Measurements from ENCODE around the gene FANCI.

FANCI gene

GRCh38 chr15:89332446-89332845 lies 88.7 kb downstream of the FANCI start:
- Histone ChIP-seq H3K27ac (ENCODE audit: extremely low read depth, low read depth, low read length) (no peak overlapping the region), H3K9me3 (ENCODE audit: control insufficient read depth, insufficient read depth, low read depth, low read length) (no peaks in the 10 kb centered on the region), H3K4me1 (ENCODE audit: control insufficient read depth, insufficient read depth, low read length) (peaks cover 10% of the 10 kb centered on the region), H3K4me3 (ENCODE audit: low read depth, low read length) (no peak overlapping the region), H3K36me3 (ENCODE audit: control insufficient read depth in 2 of 2, insufficient read depth in 1 of 2, low read length in 2 of 2) (peaks cover 42 to 63% of the 10 kb centered on the region in 2 experiments)
- TF ChIP-seq, protein P1, sequence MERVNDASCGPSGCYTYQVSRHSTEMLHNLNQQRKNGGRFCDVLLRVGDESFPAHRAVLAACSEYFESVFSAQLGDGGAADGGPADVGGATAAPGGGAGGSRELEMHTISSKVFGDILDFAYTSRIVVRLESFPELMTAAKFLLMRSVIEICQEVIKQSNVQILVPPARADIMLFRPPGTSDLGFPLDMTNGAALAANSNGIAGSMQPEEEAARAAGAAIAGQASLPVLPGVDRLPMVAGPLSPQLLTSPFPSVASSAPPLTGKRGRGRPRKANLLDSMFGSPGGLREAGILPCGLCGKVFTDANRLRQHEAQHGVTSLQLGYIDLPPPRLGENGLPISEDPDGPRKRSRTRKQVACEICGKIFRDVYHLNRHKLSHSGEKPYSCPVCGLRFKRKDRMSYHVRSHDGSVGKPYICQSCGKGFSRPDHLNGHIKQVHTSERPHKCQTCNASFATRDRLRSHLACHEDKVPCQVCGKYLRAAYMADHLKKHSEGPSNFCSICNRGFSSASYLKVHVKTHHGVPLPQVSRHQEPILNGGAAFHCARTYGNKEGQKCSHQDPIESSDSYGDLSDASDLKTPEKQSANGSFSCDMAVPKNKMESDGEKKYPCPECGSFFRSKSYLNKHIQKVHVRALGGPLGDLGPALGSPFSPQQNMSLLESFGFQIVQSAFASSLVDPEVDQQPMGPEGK (tag by site-specific recombination; IDR thresholded peaks at IDR 0.05) = peak; percentile 52; the same call in 1 of the 2 replicates
- no peak for TF ChIP-seq ZNF621 (tag by site-specific recombination; IDR thresholded peaks at IDR 0.05)
- ChIA-PET POLR2A (interaction anchor here (1.3 to 1.6 kb wide), 2 partner anchors 8 to 12 kb away, joined by 3 to 5 read pairs; no protein-coding TSS in a partner anchor), CTCF (interaction anchor here (0.5 to 4.1 kb wide), 19 partner anchors 8 to 143 kb away, joined by 3 to 18 read pairs (median 3); no protein-coding TSS in a partner anchor)

DNA sequence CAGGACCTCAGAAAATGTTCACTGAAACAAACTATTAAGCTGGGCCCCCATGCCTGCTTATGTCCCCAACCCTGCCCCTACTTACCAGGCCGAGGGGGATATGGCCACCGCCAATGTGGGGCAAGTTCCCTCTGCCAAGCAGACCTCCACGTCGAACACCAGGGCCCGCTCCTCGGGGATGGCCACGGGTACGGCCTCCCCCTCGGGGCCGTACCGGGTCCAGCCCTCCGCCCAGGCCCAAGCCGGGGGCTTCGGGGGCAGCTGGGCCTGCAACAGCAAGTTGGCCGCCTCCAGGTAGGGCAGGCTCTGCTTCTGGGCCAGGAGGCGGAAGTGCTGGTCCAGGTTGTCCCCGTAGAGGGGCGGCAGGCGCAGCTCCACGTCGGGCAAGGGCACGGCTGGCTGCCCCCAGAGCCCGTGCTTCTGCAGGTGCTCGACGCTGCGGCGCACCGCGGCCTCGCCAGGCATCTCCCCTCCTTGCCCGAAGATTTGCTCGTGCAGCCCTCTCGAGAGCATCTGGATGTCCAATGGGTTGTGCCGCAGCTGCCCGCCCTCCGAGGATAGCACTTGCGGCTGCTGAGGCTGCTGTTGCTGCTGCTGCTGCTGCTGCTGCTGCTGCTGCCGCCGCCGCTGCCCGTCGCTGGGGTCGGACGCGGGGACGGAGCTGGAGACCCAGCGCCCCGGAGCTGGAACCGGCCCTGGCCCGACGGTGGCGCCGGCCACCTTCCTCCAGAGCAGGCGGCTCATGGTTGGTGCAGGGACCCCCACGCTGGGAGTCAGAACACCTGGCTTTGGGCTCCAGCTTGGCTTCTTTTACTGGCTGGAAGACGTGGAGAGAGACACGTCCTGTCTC lies 89.5 kb downstream of the FANCI start:
- H3K4me1 ChIP-seq (ENCODE audit: control insufficient read depth, insufficient read depth, low read length) = peaks cover 10% of the 10 kb centered on the region
- peaks cover 34 to 55% of the 10 kb centered on the region in 2 experiments for H3K36me3 ChIP-seq (ENCODE audit: control insufficient read depth in 2 of 2, insufficient read depth in 1 of 2, low read length in 2 of 2)
- no peak for TF ChIP-seq ZNF266 (tag by site-specific recombination; IDR thresholded peaks at IDR 0.05; ENCODE audit: low read depth)
- peak; percentile 35; the same call in 1 of the 2 replicates for TF ChIP-seq ZBTB44 (tag by site-specific recombination; IDR thresholded peaks at IDR 0.05)
- H3K4me3 ChIP-seq (ENCODE audit: low read depth, low read length) = peak overlapping the region; percentile 95
- CTCF ChIA-PET = interaction anchor here (0.5 to 4.1 kb wide), 19 partner anchors 9 to 249 kb away, joined by 3 to 18 read pairs (median 3); no protein-coding TSS in a partner anchor
- H3K27ac ChIP-seq (ENCODE audit: extremely low read depth, low read depth, low read length) = peak overlapping the region; percentile 62
- H3K9me3 ChIP-seq (ENCODE audit: control insufficient read depth, insufficient read depth, low read depth, low read length) = no peaks in the 10 kb centered on the region
- POLR2A ChIA-PET = interaction anchor here (1.3 to 3.2 kb wide), 4 partner anchors 9 to 17 kb away, joined by 3 to 21 read pairs (median 5); no protein-coding TSS in a partner anchor

DNA sequence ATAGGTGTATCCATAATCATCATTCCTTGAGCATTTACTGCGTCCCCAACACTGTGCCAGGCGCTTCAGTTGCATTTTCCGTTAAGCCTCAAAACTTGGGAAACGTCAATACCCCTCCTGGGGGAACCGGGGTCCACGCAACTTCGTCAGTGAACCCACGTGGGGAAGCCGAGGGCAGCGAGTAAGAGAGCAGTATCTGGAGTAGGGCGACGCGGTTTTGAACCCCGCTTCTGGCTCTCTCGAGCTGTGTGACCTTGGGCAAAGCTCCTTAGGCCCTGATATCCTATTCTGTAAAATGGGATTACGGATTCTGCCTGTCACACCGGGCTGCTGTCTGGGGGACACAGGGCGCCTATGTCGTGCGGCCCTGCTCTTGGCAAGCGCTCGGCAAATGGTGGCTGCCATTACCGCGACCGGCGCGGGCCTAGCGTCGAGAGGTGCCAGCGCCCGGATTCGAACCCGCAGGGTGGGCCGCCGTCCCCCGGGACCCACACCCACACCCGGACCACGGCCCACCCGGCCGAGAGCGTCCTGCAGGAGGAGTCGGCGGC lies 90.3 kb downstream of the FANCI start:
- CTCF ChIA-PET = interaction anchor here (0.8 to 2.2 kb wide), 4 partner anchors 42 to 138 kb away, joined by 3 to 5 read pairs (median 3); no protein-coding TSS in a partner anchor
- no peaks in the 10 kb centered on the region for H3K9me3 ChIP-seq (ENCODE audit: control insufficient read depth, insufficient read depth, low read depth, low read length)
- peak overlapping the region; percentile 95 for H3K4me3 ChIP-seq (ENCODE audit: low read depth, low read length)
- POLR2A ChIA-PET = interaction anchor here (1.0 to 3.2 kb wide), 11 partner anchors 8 to 242 kb away, joined by 3 to 21 read pairs (median 3); partner anchors contain the start of gene TICRR
- no peak for TF ChIP-seq ZNF658 (tag by site-specific recombination; IDR thresholded peaks at IDR 0.05)
- no peak for TF ChIP-seq TSHZ1 (tag by site-specific recombination; IDR thresholded peaks at IDR 0.05; ENCODE audit: borderline replicate concordance)
- peak; percentile 68 for TF ChIP-seq YY1 (tag by site-specific recombination; IDR thresholded peaks at IDR 0.05)
- no peak for TF ChIP-seq ZNF223 (tag by site-specific recombination; IDR thresholded peaks at IDR 0.05)
- peak; percentile 63 for TF ChIP-seq ZNF335 (tag by site-specific recombination; conservative IDR thresholded peaks at IDR 0.05)
- TF ChIP-seq RBAK (tag by site-specific recombination; IDR thresholded peaks at IDR 0.05) = no peak
- TF ChIP-seq ZFHX2 (tag by site-specific recombination; conservative IDR thresholded peaks at IDR 0.05) = peak; percentile 57
- peak; percentile 57; the same call in 1 of the 2 replicates for TF ChIP-seq YY2 (tag by site-specific recombination; IDR thresholded peaks at IDR 0.05)
- H3K27ac ChIP-seq (ENCODE audit: extremely low read depth, low read depth, low read length) = peak overlapping the region; percentile 62
- peaks cover 10% of the 10 kb centered on the region for H3K4me1 ChIP-seq (ENCODE audit: control insufficient read depth, insufficient read depth, low read length)
- H3K36me3 ChIP-seq (ENCODE audit: control insufficient read depth in 2 of 2, insufficient read depth in 1 of 2, low read length in 2 of 2) = peaks cover 28 to 47% of the 10 kb centered on the region in 2 experiments

Measured in HEK293 (cell line).